Parathyroid adenoma (tissue), 2 donors: ENCODE measurements around the gene PARD6B.
A peak's percentile ranks its signal among the peaks of the same experiment; 100 is the strongest.

Experiments used
- H2AFZ ChIP-seq: fragments of 300-600 bp; sonication (generic); one replicate; pipeline ENCODE4 v1.7.0; 2017; ENCODE audit warnings: antibody characterized with exemption, mild to moderate bottlenecking
- H3K27ac ChIP-seq: fragments of 300-600 bp; sonication (generic); one replicate; pipeline ENCODE4 v1.7.0; 2017
- H3K27me3 ChIP-seq: fragments of 300-600 bp; sonication (generic); one replicate; pipeline ENCODE4 v1.7.0; 2017; ENCODE audit warnings: low read length; ENCODE audit not compliant: control insufficient read depth, insufficient read depth
- H3K36me3 ChIP-seq: fragments of 300-600 bp; sonication (generic); one replicate; pipeline ENCODE4 v1.7.0; 2017; ENCODE audit warnings: low read length; ENCODE audit not compliant: control insufficient read depth, insufficient read depth
- H3K4me1 ChIP-seq: fragments of 300-600 bp; sonication (generic); one replicate; pipeline ENCODE4 v1.7.0; 2017; ENCODE audit warnings: control low read depth
- H3K4me2 ChIP-seq: fragments of 300-600 bp; sonication (generic); one replicate; pipeline ENCODE4 v1.7.0; 2017; ENCODE audit warnings: low read length
- H3K4me3 ChIP-seq: fragments of 300-600 bp; sonication (generic); one replicate; pipeline ENCODE4 v1.7.0; 2017; ENCODE audit warnings: low read depth, low read length
- H3K79me2 ChIP-seq: fragments of 300-600 bp; sonication (generic); one replicate; pipeline ENCODE4 v1.7.0; 2017; ENCODE audit warnings: control low read depth
- H3K9ac ChIP-seq: fragments of 300-600 bp; sonication (generic); one replicate; pipeline ENCODE4 v1.7.0; 2017; ENCODE audit warnings: mild to moderate bottlenecking
- H3K9me3 ChIP-seq: fragments of 300-600 bp; sonication (generic); one replicate; pipeline ENCODE4 v1.7.0; 2017; ENCODE audit warnings: low read length; ENCODE audit not compliant: control insufficient read depth
- CTCF ChIP-seq: fragments of 300-600 bp; sonication (generic); IDR thresholded peaks from one replicate; pipeline ENCODE4 v1.7.0; 2017; ENCODE audit warnings: antibody characterized with exemption, mild to moderate bottlenecking
- donor health status: primary hyperparathyroidism.

Gene PARD6B

GRCh38 chr20:50727792-50728485, 3.4 kb upstream of the PARD6B start:
- no peak overlapping the region for H3K27ac ChIP-seq
- H3K4me1 ChIP-seq, result peaks cover 24% of the 10 kb centered on the region
- H3K4me3 ChIP-seq, result no peak overlapping the region
- H3K27me3 ChIP-seq, result no peaks in the 10 kb centered on the region
- no peaks in the 10 kb centered on the region for H3K36me3 ChIP-seq
- TF ChIP-seq CTCF, result no peak
- H3K79me2 ChIP-seq, result peaks cover 9% of the 10 kb centered on the region
- H3K9ac ChIP-seq, result no peak overlapping the region
- H3K9me3 ChIP-seq, result no peaks in the 10 kb centered on the region
- H3K4me2 ChIP-seq, result no peak overlapping the region
- H2AFZ ChIP-seq, result no peak overlapping the region

GRCh38 chr20:50728486-50728980, 2.8 kb upstream of the PARD6B start:
- no peak for TF ChIP-seq CTCF
- no peak overlapping the region for H3K9ac ChIP-seq
- peaks cover 9% of the 10 kb centered on the region for H3K79me2 ChIP-seq
- no peak overlapping the region for H3K4me2 ChIP-seq
- H3K4me1 ChIP-seq, result peaks cover 24% of the 10 kb centered on the region
- no peak overlapping the region for H3K4me3 ChIP-seq
- no peaks in the 10 kb centered on the region for H3K27me3 ChIP-seq
- H3K9me3 ChIP-seq, result no peaks in the 10 kb centered on the region
- H3K36me3 ChIP-seq, result no peaks in the 10 kb centered on the region
- H2AFZ ChIP-seq, result no peak overlapping the region
- H3K27ac ChIP-seq, result no peak overlapping the region

GRCh38 chr20:50728981-50729874, 2.2 kb upstream of the PARD6B start:
- Histone ChIP-seq H3K36me3 (no peaks in the 10 kb centered on the region), H3K9me3 (no peaks in the 10 kb centered on the region), H2AFZ (peak overlapping the region; percentile 94), H3K27ac (peak overlapping the region; percentile 84), H3K79me2 (peaks cover 15% of the 10 kb centered on the region), H3K4me1 (peaks cover 23% of the 10 kb centered on the region), H3K9ac (no peak overlapping the region), H3K4me3 (no peak overlapping the region), H3K27me3 (no peaks in the 10 kb centered on the region), H3K4me2 (no peak overlapping the region)
- no peak for TF ChIP-seq CTCF

- Histone ChIP-seq H3K27ac (peak overlapping the region; percentile 84), H3K9ac (no peak overlapping the region), H3K36me3 (no peaks in the 10 kb centered on the region), H3K79me2 (peaks cover 21% of the 10 kb centered on the region), H3K27me3 (no peaks in the 10 kb centered on the region), H3K4me3 (peak overlapping the region; percentile 69), H3K9me3 (no peaks in the 10 kb centered on the region), H2AFZ (peak overlapping the region; percentile 94), H3K4me2 (peak overlapping the region; percentile 76), H3K4me1 (peaks cover 14% of the 10 kb centered on the region)
- no peak for TF ChIP-seq CTCF
These were observed 1.2 kb upstream of the PARD6B start for GRCh38 chr20:50729901-50730764.
